ENCODE measurements around the gene DCAF8. TPM values are rescaled to one million over a fixed set of nuclear protein-coding genes. Genes with fewer than 3 reads are reported as not detected.

DCAF8 gene
- total RNA-seq, 2 experiments from 2014 or later = 147 to 150 TPM

DNA sequence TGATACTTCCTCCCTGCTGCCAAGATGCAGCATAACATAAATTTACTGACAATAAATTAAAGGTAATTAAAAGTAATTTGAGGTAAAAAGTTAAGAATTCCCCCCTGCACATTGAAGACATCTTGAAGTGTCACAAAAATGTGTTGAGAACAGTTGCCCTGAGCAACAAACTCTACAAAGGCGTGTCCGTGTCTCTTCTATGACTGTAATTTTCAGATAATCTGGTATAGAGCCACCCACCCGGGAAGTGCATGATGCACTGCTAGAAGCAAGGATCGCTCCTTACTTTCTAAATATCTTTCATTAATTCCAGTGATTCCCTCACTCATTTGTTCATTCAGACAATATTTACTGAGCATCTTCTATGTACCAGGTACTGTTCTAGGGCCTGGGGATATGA, 83.0 kb downstream of the DCAF8 start:
- Mint-ChIP-seq H3K9me3 (no peaks in the 10 kb centered on the region), H3K4me3 (no peak overlapping the region), H3K27ac (no peak overlapping the region), H3K4me1 (no peaks in the 10 kb centered on the region), H3K36me3 (no peaks in the 10 kb centered on the region), H3K27me3 (peaks cover 28% of the 10 kb centered on the region)
- no peak for ATAC-seq (ENCODE audit: low read depth)
- POLR2A ChIA-PET = no interaction called here
- DNase-seq = no peak

DNA sequence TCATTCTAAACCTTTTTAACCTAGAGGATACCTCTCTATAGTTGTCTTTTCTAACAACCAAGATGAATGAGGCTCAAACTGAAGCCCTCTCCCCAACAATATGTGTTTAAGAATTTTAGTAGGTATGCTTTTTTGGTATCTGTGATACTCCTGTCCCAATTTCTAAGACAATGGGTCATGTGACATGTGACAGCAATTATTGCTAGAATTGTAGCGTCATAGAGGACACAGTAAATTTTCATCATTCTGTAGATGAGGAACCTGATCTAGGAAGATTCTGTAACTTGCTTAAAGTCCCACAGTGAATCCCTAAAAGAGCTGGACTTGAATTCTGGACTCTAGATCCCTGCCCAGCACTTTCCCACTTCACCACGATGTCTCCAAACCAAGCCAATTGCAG, 83.6 kb downstream of the DCAF8 start:
- Mint-ChIP-seq H3K4me1 (no peaks in the 10 kb centered on the region), H3K4me3 (no peak overlapping the region), H3K27me3 (peaks cover 29% of the 10 kb centered on the region), H3K9me3 (no peaks in the 10 kb centered on the region), H3K27ac (no peak overlapping the region), H3K36me3 (no peaks in the 10 kb centered on the region)
- DNase-seq (no peak), ATAC-seq (ENCODE audit: low read depth) (no peak)
- POLR2A ChIA-PET = no interaction called here

DNA sequence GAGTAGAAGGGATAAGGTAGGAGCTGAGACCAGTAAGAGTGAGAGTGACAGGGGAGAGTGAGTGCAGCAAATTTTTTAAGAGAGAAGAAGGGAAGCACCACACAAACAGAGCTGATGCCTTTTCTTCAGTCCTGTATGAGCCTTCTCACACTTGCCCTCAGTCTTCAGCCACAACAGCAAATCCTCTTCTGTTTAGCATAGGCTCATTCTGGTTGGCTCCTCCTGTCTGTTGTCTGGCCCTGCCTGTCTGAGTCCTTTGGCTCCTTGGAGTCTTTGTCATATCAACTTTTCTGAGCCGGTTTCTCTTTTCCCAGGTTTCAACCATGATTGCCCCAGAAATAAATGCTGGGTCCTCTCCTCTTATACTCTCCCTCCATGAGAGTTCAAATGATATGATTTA, 84.7 kb downstream of the DCAF8 start:
- Mint-ChIP-seq H3K27me3 (peaks cover 34% of the 10 kb centered on the region), H3K36me3 (no peaks in the 10 kb centered on the region), H3K4me1 (no peaks in the 10 kb centered on the region), H3K4me3 (no peak overlapping the region), H3K9me3 (no peaks in the 10 kb centered on the region), H3K27ac (no peak overlapping the region)
- DNase-seq (no peak), ATAC-seq (ENCODE audit: low read depth) (no peak)
- POLR2A ChIA-PET = no interaction called here

DNA sequence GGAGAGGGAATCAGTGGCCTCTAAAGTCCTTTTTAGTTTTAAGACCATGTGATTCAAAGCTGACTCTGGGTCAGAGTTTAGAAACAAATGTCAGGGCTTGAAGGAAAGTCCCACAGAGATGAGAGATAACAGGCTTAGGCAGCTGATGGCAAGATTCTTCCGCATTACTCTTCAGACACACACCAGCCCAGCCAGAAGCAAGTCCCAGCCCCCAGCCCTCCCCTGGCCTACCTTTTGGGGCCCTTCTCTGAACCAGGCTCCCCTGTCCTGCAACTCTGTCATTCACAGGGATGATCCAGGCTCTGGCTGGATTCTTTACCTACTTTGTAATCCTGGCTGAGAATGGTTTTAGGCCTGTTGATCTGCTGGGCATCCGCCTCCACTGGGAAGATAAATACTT, 85.1 kb downstream of the DCAF8 start:
- DNase-seq = no peak
- H3K4me1 Mint-ChIP-seq = no peaks in the 10 kb centered on the region
- no peak overlapping the region for H3K4me3 Mint-ChIP-seq
- peaks cover 36% of the 10 kb centered on the region for H3K27me3 Mint-ChIP-seq
- ATAC-seq (ENCODE audit: low read depth) = no peak
- H3K36me3 Mint-ChIP-seq = no peaks in the 10 kb centered on the region
- POLR2A ChIA-PET = no interaction called here
- H3K27ac Mint-ChIP-seq = no peak overlapping the region
- H3K9me3 Mint-ChIP-seq = no peaks in the 10 kb centered on the region

DNA sequence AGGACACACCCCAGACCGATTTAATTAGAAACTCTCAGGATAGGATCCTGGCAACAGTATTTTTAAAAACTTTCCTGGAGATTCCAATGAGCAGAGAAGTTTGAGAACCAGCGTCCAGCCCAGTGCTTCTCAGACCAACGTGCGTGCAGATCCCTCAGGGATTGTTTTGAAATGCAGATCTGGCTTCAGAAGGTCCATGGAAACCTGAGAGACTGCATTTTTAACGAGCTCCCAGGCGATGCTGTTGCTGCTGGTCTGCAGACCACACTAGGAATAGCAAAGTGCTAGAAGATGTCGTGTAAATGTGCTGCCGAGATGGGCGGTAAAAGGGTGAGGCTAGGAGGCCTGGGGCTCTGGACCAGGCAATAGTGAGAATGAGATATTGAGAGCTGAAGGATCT, 90.4 kb downstream of the DCAF8 start:
- DNase-seq (no peak), ATAC-seq (ENCODE audit: low read depth) (no peak)
- Mint-ChIP-seq H3K9me3 (no peaks in the 10 kb centered on the region), H3K27ac (no peak overlapping the region), H3K27me3 (peaks cover 28% of the 10 kb centered on the region), H3K4me3 (no peak overlapping the region), H3K4me1 (peaks cover 15% of the 10 kb centered on the region), H3K36me3 (no peaks in the 10 kb centered on the region)
- POLR2A ChIA-PET = no interaction called here

DNA sequence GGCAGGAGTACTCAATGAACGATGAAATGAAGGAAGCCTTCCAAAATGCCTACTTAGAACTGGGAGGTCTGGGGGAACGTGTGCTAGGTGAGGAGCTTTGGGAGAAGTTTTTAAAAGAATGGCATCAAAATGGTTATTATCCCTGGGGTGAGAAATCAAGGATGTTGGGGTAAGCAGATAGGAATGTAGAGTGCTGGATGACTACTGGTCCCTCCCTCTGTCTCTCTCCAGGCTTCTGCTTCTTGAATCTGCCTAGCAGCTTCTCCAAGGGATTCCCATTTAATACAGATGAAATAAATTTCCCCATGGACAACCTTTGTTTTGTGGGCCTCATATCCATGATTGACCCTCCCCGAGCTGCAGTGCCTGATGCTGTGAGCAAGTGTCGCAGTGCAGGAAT, 91.0 kb downstream of the DCAF8 start:
- Mint-ChIP-seq H3K27me3 (peaks cover 31% of the 10 kb centered on the region), H3K4me1 (peaks cover 18% of the 10 kb centered on the region), H3K36me3 (no peaks in the 10 kb centered on the region), H3K4me3 (no peak overlapping the region), H3K9me3 (no peaks in the 10 kb centered on the region), H3K27ac (no peak overlapping the region)
- ATAC-seq (ENCODE audit: low read depth) (no peak), DNase-seq (no peak)
- POLR2A ChIA-PET = no interaction called here

DNA sequence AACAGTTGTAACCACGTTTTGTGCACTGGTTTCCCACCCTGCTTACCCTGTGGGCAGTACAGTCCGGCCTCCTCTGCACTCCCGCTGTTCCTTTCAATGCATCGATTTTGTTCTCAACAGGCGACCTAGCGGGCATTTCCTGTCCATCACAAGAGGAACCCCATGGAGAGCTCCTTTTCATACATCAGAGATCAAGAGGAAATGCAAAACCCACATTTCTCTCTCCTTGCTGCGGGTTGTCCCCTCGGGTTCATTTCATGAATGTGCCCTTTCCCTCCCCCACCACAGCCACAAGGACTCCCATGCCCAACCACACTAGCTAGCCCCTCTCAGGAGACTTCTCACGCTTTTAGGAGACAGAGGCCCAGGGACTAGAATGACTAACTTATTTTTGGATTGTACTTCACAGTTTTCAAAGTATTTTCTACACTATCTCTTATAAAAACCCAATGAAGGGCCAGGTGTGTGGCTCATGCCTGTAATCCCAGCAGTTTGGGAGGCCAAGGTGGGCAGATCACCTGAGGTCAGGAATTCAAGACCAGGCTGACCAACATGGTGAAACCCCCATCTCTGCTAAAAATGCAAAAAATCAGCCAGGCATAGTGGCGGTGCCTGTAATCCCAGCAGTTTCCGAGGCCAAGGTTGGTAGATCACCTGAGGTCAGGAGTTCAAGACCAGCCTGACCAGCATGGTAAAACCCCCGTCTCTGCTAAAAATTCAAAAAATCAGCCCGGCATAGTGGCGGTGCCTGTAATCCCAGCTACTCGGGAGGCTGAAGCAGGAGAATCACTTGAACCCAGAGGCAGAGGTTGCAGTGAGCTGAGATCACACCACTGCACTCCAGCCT, 92.6 kb downstream of the DCAF8 start:
- peaks cover 23% of the 10 kb centered on the region for H3K4me1 Mint-ChIP-seq
- H3K27me3 Mint-ChIP-seq = peaks cover 31% of the 10 kb centered on the region
- ATAC-seq (ENCODE audit: low read depth) (peak; percentile 60), DNase-seq (no peak)
- peak overlapping the region; percentile 3 for H3K4me3 Mint-ChIP-seq
- peak overlapping the region; percentile 25 for H3K27ac Mint-ChIP-seq
- no peaks in the 10 kb centered on the region for H3K36me3 Mint-ChIP-seq
- H3K9me3 Mint-ChIP-seq = no peaks in the 10 kb centered on the region
- POLR2A ChIA-PET = interaction anchor here (1.0 kb wide), 1 partner anchor 59 kb away, joined by 3 read pairs; no protein-coding TSS in a partner anchor

DNA sequence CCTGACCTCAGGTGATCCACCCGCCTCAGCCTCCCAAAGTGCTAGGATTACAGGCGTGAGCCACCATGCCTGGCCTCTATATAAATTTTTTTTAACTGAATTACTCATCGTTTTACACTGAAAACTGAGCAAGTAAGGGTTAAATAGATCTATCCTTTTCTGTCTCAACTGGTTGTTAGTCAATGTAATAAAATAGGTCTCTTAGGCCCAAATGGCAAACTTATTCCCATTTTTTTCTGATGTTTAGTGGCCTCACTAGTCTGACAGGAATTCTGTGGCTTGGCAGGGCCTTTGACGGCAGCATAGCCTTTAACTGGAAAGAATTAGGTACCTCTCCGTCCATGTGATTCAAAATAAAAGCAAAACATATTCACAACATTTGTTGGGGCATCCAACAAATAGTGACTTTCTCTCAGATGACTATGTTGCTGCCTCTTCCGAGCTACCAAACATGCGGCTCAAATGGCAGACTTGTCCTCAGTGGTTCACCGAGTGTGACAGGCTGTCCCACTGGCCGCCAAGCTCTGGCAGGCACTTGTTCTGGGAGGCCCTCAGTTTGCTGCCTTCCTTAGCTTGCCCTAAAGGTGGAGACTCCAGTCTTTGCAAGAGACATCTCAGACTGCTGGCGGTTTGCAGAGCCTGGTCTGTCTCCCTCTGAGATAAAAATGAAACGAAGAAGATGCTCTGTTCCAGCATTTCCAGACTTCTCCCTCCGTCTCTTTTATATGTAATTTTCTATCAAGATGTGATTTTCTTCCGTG, 93.6 kb downstream of the DCAF8 start:
- H3K4me1 Mint-ChIP-seq = peaks cover 23% of the 10 kb centered on the region
- no peak overlapping the region for H3K27ac Mint-ChIP-seq
- H3K27me3 Mint-ChIP-seq = peaks cover 27% of the 10 kb centered on the region
- H3K4me3 Mint-ChIP-seq = no peak overlapping the region
- no peaks in the 10 kb centered on the region for H3K36me3 Mint-ChIP-seq
- no peak for DNase-seq
- H3K9me3 Mint-ChIP-seq = no peaks in the 10 kb centered on the region
- POLR2A ChIA-PET = interaction anchor here (1.0 kb wide), 1 partner anchor 60 kb away, joined by 3 read pairs; no protein-coding TSS in a partner anchor
- no peak for ATAC-seq (ENCODE audit: low read depth)

DNA sequence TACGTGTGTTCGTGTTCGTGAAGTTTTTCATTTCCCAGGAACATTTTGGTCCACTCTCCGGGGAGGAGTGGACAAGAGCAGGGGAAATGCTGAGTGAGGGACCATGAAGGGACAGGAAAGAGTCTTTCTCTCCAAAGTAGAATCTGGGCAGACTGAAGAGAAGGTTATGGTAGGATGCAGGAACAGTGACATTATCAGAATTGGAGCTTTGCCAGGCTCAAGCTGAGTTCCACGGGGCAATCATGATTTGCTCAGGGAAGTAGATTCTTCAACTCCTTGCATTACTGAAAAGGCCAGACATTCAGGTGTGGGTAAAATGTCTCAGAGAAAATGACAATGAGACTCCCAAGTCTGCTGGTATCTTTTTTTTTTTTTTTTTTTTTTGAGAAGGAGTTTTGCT, 94.3 kb downstream of the DCAF8 start:
- Mint-ChIP-seq H3K9me3 (no peaks in the 10 kb centered on the region), H3K27ac (no peak overlapping the region), H3K4me1 (peaks cover 25% of the 10 kb centered on the region), H3K4me3 (no peak overlapping the region), H3K36me3 (no peaks in the 10 kb centered on the region), H3K27me3 (peaks cover 25% of the 10 kb centered on the region)
- ATAC-seq (ENCODE audit: low read depth) (no peak), DNase-seq (no peak)
- POLR2A ChIA-PET = interaction anchor here (0.6 kb wide), 1 partner anchor 1081 kb away, joined by 3 read pairs; no protein-coding TSS in a partner anchor

DNA sequence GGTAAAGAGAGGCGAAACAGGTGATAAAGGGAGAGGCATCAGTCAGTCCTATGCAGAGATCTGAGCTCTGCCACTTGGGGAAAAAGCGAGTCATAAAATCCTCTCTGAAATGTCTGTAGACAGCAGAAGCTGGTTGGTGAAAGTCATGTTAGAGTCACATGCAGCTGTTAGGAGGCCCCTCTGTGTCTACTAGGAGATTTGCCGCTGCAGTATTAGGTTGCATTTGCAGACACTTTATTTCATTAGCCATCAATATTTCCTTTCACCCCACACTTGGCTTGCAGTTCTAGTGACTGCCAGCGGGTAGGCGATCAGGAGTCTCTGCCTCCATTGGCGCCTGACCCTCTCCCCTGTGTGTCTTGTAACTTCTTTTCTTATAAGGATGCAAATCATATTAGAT, 94.8 kb downstream of the DCAF8 start:
- H3K4me1 Mint-ChIP-seq = peaks cover 25% of the 10 kb centered on the region
- H3K36me3 Mint-ChIP-seq = no peaks in the 10 kb centered on the region
- DNase-seq (no peak), ATAC-seq (ENCODE audit: low read depth) (no peak)
- POLR2A ChIA-PET = interaction anchor here (0.6 kb wide), 1 partner anchor 1082 kb away, joined by 3 read pairs; no protein-coding TSS in a partner anchor
- peaks cover 22% of the 10 kb centered on the region for H3K27me3 Mint-ChIP-seq
- no peak overlapping the region for H3K27ac Mint-ChIP-seq
- no peaks in the 10 kb centered on the region for H3K9me3 Mint-ChIP-seq
- no peak overlapping the region for H3K4me3 Mint-ChIP-seq

DNA sequence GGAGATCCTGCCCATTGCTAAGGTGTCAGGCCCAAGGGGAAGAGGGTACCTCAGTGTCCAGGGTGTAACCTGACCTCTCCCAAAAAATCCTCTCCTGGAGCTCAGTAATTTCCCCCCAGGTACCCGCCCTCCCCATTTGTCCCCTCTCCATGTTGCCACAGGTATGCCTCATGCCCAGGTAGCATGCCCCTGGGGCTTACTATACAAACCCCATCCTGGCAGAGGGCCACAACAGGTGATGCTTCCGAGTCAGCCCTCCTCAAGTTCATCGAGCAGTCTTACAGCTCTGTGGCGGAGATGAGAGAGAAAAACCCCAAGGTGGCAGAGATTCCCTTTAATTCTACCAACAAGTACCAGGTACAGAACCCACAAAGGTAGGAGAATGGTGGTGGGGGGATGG, 95.3 kb downstream of the DCAF8 start:
- Mint-ChIP-seq H3K36me3 (no peaks in the 10 kb centered on the region), H3K27me3 (peaks cover 21% of the 10 kb centered on the region), H3K4me3 (no peak overlapping the region), H3K4me1 (peaks cover 24% of the 10 kb centered on the region), H3K9me3 (no peaks in the 10 kb centered on the region), H3K27ac (no peak overlapping the region)
- POLR2A ChIA-PET = no interaction called here
- ATAC-seq (ENCODE audit: low read depth) (no peak), DNase-seq (no peak)

DNA sequence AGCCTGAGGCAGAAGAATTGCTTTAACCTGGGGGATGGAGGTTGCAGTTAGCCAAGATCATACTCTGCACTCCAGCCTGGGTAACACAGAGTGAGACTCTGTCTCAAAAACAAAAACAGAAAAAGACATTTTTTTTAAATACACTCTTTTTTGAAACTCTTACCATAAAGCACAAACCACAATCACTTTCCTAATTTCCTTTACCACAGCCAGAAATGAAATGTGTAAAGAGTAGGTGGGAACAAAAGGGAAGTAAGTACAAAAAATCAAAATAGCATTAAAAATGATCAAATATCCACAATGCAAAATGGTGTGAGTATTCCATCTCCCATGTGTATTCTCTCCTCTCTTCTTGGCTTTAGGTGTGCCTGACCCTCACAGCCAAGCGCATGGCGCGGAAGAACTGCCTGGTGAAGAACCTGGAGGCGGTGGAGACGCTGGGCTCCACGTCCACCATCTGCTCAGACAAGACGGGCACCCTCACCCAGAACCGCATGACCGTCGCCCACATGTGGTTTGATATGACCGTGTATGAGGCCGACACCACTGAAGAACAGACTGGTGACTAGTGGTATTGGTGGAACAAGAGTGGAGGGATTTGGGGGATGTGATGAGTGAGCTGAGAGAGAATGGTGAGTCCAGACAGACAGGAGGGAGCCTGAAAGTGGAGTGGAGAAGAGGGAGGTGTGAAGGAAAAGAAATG, 96.0 kb downstream of the DCAF8 start:
- H3K9me3 Mint-ChIP-seq = no peaks in the 10 kb centered on the region
- H3K27ac Mint-ChIP-seq = no peak overlapping the region
- POLR2A ChIA-PET = no interaction called here
- ATAC-seq (ENCODE audit: low read depth) (no peak), DNase-seq (no peak)
- no peaks in the 10 kb centered on the region for H3K36me3 Mint-ChIP-seq
- H3K4me3 Mint-ChIP-seq = no peak overlapping the region
- peaks cover 18% of the 10 kb centered on the region for H3K27me3 Mint-ChIP-seq
- H3K4me1 Mint-ChIP-seq = peaks cover 22% of the 10 kb centered on the region
